ENCODE results near the gene DHH.
A peak's percentile ranks its signal among the peaks of the same experiment; 100 is the strongest.

The DHH gene

DNA sequence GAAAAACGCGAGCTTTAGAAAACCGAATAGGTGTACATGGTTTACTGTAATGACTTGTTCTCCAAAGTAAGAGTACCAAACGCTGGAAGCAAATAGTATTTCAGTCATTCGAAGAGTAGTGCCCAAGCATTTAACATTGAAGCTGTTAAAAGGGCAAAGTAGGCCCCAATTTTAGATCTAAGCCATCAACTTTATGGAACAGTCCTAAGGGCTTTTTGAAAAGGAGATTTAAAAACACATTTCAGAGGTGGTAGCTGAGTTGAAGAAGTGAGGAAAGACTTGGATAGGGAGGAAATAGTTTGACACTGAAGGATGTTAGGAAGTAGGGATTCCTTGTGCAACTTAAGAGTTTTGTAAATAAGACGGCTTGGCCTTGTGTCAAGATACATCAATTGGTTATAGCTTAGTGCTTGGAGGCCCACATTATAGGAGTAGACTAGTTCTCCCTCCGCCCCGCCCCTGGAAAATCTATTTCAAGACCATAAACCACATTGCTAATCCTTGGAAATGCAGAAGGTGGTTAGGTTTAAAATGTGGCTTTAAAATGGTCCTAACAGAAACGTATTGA, 37.4 kb upstream of the DHH start:
- TF ChIP-seq, protein P1, sequence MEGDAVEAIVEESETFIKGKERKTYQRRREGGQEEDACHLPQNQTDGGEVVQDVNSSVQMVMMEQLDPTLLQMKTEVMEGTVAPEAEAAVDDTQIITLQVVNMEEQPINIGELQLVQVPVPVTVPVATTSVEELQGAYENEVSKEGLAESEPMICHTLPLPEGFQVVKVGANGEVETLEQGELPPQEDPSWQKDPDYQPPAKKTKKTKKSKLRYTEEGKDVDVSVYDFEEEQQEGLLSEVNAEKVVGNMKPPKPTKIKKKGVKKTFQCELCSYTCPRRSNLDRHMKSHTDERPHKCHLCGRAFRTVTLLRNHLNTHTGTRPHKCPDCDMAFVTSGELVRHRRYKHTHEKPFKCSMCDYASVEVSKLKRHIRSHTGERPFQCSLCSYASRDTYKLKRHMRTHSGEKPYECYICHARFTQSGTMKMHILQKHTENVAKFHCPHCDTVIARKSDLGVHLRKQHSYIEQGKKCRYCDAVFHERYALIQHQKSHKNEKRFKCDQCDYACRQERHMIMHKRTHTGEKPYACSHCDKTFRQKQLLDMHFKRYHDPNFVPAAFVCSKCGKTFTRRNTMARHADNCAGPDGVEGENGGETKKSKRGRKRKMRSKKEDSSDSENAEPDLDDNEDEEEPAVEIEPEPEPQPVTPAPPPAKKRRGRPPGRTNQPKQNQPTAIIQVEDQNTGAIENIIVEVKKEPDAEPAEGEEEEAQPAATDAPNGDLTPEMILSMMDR (IDR thresholded peaks at IDR 0.05), result no peak

DNA sequence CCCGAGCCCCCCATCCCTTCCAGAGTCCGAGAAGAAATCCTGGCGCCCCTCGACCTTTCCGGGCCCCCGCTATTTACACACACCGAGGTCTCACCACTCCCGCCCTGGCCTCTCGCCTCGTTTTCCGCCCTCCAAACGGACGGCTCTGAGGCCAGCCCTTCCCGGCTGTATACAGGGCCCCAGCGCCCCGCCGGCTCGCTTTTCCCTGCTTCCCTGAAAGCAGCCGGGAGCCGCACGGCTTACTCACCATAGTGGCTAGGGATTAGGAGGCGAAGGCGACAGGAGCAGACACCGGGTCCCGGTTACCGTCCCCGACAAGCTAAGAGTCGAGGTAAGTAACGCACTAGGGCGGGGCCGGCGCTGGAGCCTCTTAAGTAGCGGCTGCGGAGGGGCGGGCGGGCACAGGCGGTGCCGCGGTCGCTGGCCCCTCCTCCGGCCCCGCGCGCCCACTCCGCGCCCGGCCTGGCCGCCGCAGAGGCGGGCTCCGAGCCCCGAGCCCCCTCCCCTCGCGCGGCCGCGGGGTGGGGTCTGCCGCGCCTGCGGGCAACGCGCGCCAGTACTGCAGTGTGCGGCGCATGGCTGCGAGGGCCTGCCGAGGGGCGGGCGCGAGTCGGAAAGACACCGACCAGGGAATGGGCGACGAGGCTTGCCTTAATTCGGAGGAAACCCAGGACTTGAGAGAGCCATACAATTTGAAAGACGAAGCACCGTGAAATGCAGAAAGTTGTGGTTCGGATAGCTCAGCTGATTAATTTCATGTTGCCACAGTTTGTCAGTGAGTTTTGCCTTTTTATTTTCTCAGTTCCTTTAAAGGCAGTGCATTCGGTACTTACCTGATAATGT, 36.7 kb upstream of the DHH start, which contains the start of gene TUBA1B:
Gene TUBA1B, minus strand, starts transcription at position 345 of the 843 bp plus-strand sequence. Its CDS starts 95 bp downstream, at position 250.
- TF ChIP-seq, protein P1 (IDR thresholded peaks at IDR 0.05), result no peak

DNA sequence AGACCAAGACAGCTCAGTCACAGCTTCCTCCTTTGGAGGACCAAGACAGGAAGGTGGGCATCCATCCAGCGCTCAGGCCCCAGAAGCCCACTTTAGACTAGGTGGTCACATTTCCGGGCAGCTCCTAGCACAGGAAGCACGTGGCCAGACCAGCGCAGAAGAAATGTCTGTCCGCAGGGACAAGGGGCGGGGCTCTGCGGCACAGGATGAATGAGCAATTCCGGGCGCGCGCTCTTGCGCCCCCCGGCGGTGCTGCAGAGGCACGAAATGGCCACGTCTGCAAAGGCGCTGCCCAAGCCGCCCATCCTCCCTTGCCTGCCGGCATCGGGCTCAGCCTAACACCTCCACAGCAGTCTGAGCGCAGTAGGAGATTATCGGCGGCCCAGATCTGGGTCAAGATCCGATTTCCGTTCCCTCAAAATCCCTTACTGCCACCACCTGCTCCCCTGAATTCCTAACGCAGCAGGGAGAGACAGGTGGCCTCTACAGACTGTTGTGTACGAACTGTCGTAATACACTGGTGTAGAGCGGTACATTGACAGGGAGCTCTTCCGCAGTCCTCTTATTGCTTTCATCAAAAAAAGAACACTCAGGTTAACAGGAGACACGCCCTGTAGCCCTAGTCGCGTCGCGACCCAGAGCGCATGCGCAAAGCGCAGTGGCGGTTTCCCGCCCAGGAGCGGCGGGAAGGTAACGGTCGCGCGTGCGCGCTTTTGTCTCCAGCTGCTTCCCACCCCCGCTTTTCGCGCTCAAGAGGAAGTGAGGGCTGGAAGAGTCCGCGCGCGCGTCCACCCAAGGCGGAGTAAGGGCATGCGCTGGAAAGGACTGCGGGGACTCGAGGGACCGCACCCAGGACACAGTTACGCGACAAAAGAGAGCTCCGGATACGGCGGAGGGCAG, 35.8 kb upstream of the DHH start:
- TF ChIP-seq, protein P1 (IDR thresholded peaks at IDR 0.05), result peak; percentile 95

DNA sequence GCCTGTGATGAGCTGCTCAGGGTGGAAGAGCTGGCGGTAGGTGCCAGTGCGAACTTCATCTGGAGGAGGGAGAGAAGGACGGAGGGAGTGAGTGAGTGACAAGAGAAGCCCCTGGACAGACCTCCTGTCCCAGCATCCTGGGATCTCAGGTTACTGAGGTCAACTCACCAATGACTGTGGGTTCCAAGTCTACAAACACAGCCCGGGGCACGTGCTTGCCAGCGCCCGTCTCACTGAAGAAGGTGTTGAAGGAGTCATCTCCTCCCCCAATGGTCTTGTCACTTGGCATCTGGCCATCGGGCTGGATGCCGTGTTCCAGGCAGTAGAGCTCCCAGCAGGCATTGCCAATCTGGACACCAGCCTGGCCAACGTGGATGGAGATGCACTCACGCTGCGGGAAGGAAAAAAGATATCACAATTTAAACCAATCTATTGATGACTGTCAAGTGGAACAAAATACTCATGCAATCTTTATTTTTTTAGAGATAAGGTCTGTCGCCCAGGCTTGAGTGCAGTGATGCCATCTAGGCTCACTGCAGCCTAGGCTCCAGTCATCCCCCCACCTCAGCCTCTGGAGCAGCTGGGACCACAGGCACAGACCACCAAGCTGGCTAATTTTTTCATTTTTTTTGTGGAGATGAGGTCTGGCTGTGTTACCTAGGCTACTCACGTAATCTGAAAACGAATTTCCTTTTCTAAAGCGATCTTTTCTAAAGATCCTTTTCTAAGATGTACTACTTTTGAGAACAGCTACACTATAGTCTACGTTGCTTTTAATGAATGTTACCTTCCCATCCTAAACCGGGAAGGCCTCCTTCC, 34.9 kb upstream of the DHH start:
- TF ChIP-seq, protein P1 (IDR thresholded peaks at IDR 0.05), result no peak

DNA sequence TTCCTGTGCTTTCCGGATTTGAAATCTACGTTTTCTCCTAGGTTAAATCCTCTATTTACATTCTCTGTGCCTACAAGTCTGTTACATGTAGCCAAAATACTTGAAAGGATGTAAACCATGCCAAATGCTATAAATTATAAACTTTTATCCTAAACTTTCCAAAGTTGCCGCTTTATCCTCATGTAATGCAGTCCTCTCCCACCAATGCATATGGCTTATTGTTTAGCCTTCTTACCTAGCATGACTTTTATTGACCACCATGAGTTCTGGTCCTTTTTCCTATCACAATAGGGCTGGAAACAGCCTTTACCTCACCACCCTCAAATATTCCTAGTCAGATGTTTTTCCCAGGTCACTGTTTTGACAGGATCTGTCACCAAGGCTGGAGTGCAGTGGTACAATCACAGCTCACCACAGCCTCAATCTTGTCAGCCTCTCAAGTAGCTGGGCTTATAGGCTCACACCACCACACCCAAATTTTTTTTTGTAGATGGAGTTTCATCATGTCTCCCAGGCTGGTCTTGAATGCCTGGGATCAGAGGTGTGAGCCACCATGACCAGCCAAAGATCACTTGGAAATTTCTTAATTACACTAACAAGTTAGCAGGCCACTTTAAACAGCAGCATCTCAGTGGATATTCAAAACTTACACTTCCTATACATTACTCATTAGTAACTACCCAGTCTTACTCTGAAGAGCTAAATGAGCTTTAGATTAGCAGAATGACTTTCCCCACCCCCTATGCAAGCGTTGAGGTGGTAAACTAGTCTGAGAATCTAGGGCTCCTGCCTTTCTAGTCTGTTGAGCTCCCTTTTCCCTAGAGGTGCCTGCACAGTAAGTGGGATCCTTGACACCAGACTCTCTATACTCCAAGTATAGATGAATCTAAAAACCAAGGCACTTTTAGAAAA, 32.5 kb upstream of the DHH start:
- TF ChIP-seq, protein P1 (IDR thresholded peaks at IDR 0.05), result no peak

DNA sequence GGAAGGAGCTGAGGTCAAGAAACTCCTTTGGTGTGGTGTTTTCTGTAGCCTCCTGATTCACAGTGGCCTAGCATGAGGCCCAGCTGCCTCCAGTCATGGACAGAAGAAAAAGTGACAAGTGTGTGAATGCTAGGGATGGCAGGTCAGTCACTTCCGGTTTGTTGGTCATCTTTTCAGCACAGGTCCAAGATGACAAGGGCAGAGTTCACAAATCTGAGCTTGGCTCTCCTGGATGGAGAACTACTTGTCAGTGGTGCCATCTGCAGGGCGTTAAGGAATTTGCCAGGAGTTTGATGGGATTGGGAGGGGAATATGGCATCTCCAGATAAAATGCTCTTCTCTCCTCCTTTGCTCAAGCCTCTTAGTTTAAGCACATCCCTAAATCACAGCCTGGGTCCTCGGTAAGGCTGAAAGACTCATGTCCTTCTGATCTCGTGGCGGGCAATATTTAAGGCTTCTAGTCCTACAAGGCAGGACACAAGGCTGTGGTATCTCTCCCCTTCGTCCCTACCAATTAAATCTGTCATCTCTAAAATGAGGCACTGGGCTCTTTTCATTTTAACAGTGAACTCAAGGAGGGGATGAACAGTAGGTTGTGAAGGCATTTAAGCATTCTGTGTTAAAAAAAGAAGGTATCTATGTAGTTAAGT, 26.6 kb upstream of the DHH start:
- TF ChIP-seq, protein P1 (IDR thresholded peaks at IDR 0.05), result peak; percentile 70

All from LNCAP (cell line).